A673 (cell line): Measurements from ENCODE around the gene PPP2R5C. TPM values are rescaled to one million over a fixed set of nuclear protein-coding genes. Genes with fewer than 3 reads are reported as not detected.

ENCODE experiments used
- BruUV-seq: library from RNA; stranded (reverse); fragments of 400-500 nt; replicated peaks from 2 replicates; lab custom pipeline; 2021; lab: Mats Ljungman, UMichigan
- CTCF ChIA-PET: fragments of 300-600 bp; sonication (Branson Sonifier 250); formaldehyde crosslinking; loops from one replicate; lab custom pipeline; 2022; ENCODE audit warnings: antibody characterized with exemption; lab: Charles Lee
- POLR2A ChIA-PET: fragments of 300-600 bp; sonication (Branson Sonifier 250); formaldehyde crosslinking; loops from one replicate; lab custom pipeline; 2022; ENCODE audit warnings: antibody characterized with exemption; ENCODE audit not compliant: low non-redundant PET; lab: Charles Lee
- DNase-seq: peaks from one replicate; pipeline ENCODE4 v3.0.0-alpha.2; 2015; ENCODE audit warnings: low spot score
- H3K27ac ChIP-seq: fragments of 200-600 bp; sonication (generic); 2 replicates; pipeline ENCODE4 v1.5.1; 2016; ENCODE audit warnings: mixed run types, low read depth, mild to moderate bottlenecking, mixed read lengths, antibody characterized with exemption, low read length; ENCODE audit not compliant: poor library complexity, severe bottlenecking
- H3K27me3 ChIP-seq: fragments of 200-600 bp; sonication (generic); replicated peaks from 2 replicates; pipeline ENCODE4 v1.6.1; 2017; ENCODE audit warnings: mixed run types, low read depth, mild to moderate bottlenecking, mixed read lengths, antibody characterized with exemption, low read length; ENCODE audit not compliant: insufficient read depth, poor library complexity
- H3K36me3 ChIP-seq: fragments of 200-600 bp; sonication (generic); 2 replicates; pipeline ENCODE4 v1.6.1; 2016; ENCODE audit warnings: mixed run types, mild to moderate bottlenecking, mixed read lengths, antibody characterized with exemption, low read length; ENCODE audit not compliant: insufficient read depth, poor library complexity, severe bottlenecking
- H3K4me1 ChIP-seq: fragments of 200-600 bp; sonication (generic); 2 replicates; pipeline ENCODE4 v1.6.1; 2017; ENCODE audit warnings: mixed run types, mild to moderate bottlenecking, mixed read lengths, antibody characterized with exemption, low read length; ENCODE audit not compliant: insufficient read depth, poor library complexity, severe bottlenecking
- H3K4me3 ChIP-seq: fragments of 200-600 bp; sonication (generic); 2 replicates; pipeline ENCODE4 v1.5.1; 2016; ENCODE audit warnings: low read depth, mixed run types, mild to moderate bottlenecking, mixed read lengths, low read length; ENCODE audit not compliant: poor library complexity, severe bottlenecking
- H3K9me3 ChIP-seq: fragments of 200-600 bp; sonication (generic); 2 replicates; pipeline ENCODE4 v1.6.1; 2016; ENCODE audit warnings: mixed run types, low read depth, mild to moderate bottlenecking, mixed read lengths, antibody characterized with exemption, low read length; ENCODE audit not compliant: poor library complexity, severe bottlenecking
- EZH2 ChIP-seq: fragments of 200-600 bp; sonication (generic); IDR thresholded peaks from 2 replicates; pipeline ENCODE4 v1.6.1; 2017; ENCODE audit warnings: borderline replicate concordance, low read depth, mild to moderate bottlenecking, mixed read lengths, antibody characterized with exemption, low read length; ENCODE audit not compliant: poor library complexity, severe bottlenecking
- intact Hi-C: fragments of 100-400 bp; cut with micrococcal nuclease; formaldehyde crosslinking; loops from one replicate; pipeline ENCODE4 v1.10.0; 2022; ENCODE audit not compliant: unreplicated experiment
- total RNA-seq: library from RNA; stranded (reverse); gene quantifications from 2 replicates; pipeline ENCODE4 v1.2.3, GENCODE V29; 2021
- TF ChIP-seq, protein P1 (sequence below): fragments of 300-800, 200-600 bp; sonication (generic); conservative IDR thresholded peaks from 2 replicates; pipeline ENCODE4 v1.5.1; 2017; ENCODE audit warnings: low read depth, mild to moderate bottlenecking, antibody characterized with exemption, low read length, moderate library complexity, mixed read lengths

Gene PPP2R5C
- total RNA-seq, 1 experiment from 2014 or later: 113 TPM

DNA sequence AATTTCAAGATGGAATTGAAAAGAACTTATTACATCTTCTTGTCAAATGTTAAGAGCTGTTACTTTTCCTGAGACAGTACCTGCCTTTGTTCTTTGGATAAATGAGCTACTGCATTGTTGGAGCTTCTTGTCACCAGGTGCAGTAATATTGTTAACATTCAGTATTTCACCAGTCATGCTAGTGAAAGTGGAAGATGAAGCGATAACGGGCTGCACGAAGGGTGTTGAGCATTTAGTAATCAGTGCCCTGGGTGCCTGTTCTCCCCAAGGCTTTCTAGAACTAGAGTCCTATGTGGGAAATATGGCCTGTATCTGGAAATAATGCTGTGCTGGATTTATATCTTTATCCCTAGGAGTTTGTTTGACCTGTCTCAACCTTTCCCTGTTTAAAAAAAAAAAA, 83.2 kb downstream of the PPP2R5C start:
- intact Hi-C loops: no loop called here
- BruUV-seq: no TSS peak

DNA sequence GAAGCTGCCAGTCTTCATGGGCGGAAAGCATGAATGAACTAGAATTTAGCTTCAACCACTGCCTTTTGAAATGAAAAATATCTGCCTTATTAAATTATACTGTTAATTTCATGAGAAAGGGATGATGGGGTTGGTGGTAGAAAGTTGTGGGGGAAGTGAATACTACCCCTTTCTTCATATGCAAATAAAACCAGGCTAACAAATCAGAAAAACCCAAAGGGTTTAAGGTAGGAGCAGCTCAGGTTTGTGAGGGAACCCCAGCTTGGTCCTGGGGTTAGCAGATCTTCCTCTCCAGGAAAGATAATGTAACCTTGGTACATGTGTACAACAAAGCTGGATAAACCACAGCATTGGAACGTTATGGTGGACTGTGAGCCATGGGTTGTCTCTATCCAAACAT, 84.0 kb downstream of the PPP2R5C start:
- intact Hi-C loops: no loop called here
- no TSS peak for BruUV-seq
- no peak for DNase-seq
- ChIA-PET POLR2A (no interaction called here), CTCF (no interaction called here)
- Histone ChIP-seq H3K4me1 (no peaks in the 10 kb centered on the region), H3K27me3 (no peaks in the 10 kb centered on the region), H3K36me3 (no peaks in the 10 kb centered on the region), H3K9me3 (no peaks in the 10 kb centered on the region), H3K4me3 (no peak overlapping the region), H3K27ac (no peak overlapping the region)
- TF ChIP-seq EZH2: no peak
- TF ChIP-seq, protein P1, sequence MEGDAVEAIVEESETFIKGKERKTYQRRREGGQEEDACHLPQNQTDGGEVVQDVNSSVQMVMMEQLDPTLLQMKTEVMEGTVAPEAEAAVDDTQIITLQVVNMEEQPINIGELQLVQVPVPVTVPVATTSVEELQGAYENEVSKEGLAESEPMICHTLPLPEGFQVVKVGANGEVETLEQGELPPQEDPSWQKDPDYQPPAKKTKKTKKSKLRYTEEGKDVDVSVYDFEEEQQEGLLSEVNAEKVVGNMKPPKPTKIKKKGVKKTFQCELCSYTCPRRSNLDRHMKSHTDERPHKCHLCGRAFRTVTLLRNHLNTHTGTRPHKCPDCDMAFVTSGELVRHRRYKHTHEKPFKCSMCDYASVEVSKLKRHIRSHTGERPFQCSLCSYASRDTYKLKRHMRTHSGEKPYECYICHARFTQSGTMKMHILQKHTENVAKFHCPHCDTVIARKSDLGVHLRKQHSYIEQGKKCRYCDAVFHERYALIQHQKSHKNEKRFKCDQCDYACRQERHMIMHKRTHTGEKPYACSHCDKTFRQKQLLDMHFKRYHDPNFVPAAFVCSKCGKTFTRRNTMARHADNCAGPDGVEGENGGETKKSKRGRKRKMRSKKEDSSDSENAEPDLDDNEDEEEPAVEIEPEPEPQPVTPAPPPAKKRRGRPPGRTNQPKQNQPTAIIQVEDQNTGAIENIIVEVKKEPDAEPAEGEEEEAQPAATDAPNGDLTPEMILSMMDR: no peak

More for the DNA sequence above, 83.2 kb downstream of the PPP2R5C start:
- Histone ChIP-seq H3K27ac (no peak overlapping the region), H3K9me3 (no peaks in the 10 kb centered on the region), H3K27me3 (no peaks in the 10 kb centered on the region), H3K36me3 (no peaks in the 10 kb centered on the region), H3K4me1 (no peaks in the 10 kb centered on the region), H3K4me3 (no peak overlapping the region)
- POLR2A ChIA-PET: no interaction called here
- TF ChIP-seq, protein P1: no peak
- no peak for TF ChIP-seq EZH2
- DNase-seq: no peak
- CTCF ChIA-PET: no interaction called here

DNA sequence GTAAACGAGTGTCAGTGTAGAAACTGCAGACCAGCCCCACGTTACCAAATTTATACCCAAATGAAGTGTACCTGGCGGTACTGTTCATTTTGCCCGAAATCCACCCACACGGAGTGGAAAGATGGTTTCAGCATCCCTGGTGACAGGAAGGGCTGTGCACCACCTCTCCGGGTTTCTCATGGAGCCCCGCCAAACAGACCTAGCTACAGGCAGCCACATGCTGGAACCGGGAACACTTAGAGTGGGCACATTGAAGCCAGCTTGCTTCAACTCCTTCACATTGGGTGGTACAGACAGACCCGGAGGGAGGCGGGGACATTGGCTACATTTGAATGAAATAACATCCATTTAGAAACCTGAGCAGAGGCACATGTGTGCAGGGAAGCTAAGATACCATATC, 84.4 kb downstream of the PPP2R5C start:
- no peak overlapping the region for H3K4me3 ChIP-seq
- no peaks in the 10 kb centered on the region for H3K36me3 ChIP-seq
- BruUV-seq: no TSS peak
- no peaks in the 10 kb centered on the region for H3K4me1 ChIP-seq
- no peaks in the 10 kb centered on the region for H3K27me3 ChIP-seq
- H3K27ac ChIP-seq: no peak overlapping the region
- CTCF ChIA-PET: no interaction called here
- intact Hi-C loops: no loop called here
- POLR2A ChIA-PET: no interaction called here
- H3K9me3 ChIP-seq: no peaks in the 10 kb centered on the region
- TF ChIP-seq EZH2: no peak
- TF ChIP-seq, protein P1: no peak
- DNase-seq: no peak
